T-helper 17 cell (primary cell): ENCODE measurements around the gene DMRTC2. TPM values are rescaled to one million over a fixed set of nuclear protein-coding genes. Genes with fewer than 3 reads are reported as not detected.

Experiments
- ATAC-seq: fragments of 150-1000 bp; cut with Tn5 transposase; 2 replicates; pipeline ENCODE4 v1.10.0; 2021; ENCODE audit warnings: mild to moderate bottlenecking, moderate library complexity
- DNase-seq, 3 donors: peaks; one replicate each; pipeline versions ENCODE4 v3.0.0 to v3.0.0-alpha.2; 2020 to 2021
- H3K9me3 ChIP-seq: one replicate; pipeline ENCODE4 v1.7.0; 2013; ENCODE audit warnings: low read length, mild to moderate bottlenecking; ENCODE audit not compliant: control insufficient read depth, poor library complexity, severe bottlenecking
- H3K27ac Mint-ChIP-seq: one replicate; pipeline ENCODE4 v1.8.0; 2022; ENCODE audit warnings: mild to moderate bottlenecking, moderate library complexity, mixed read lengths
- H3K27me3 Mint-ChIP-seq: one replicate; pipeline ENCODE4 v1.8.0; 2022; ENCODE audit warnings: mixed read lengths
- H3K36me3 Mint-ChIP-seq: one replicate; pipeline ENCODE4 v1.8.0; 2022; ENCODE audit warnings: low read depth, mixed read lengths
- H3K4me1 Mint-ChIP-seq: one replicate; pipeline ENCODE4 v1.8.0; 2022; ENCODE audit warnings: mild to moderate bottlenecking, mixed read lengths
- H3K4me3 Mint-ChIP-seq: one replicate; pipeline ENCODE4 v1.8.0; 2022; ENCODE audit warnings: mild to moderate bottlenecking, moderate library complexity, mixed read lengths
- total RNA-seq, 4 donors: library from RNA in 2 of 4; stranded (reverse) in 2 of 4; gene quantifications; one replicate each; pipeline ENCODE4 v1.2.3 and lab custom pipeline; 2022 to 2026

The DMRTC2 gene
- total RNA-seq, 2 donors from 2014 or later = not detected

DNA sequence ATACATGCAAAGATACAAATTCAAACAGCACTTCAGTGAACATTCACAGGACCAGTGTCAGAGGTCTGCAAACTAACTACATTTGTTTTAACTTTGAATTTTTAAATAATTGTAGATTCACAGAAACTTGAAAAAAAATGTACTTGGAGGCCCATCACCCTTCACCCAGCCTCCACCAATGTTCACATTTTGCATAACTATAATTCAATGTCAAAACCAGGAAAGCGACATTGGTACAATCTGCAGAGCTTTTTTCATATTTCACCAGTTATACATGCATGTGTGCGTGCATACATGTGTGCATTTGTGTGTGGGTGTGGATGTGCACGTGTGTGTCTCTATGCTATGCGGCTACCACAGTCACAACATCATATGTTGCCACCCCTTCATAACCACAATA lies 29.5 kb upstream of the DMRTC2 start:
- DNase-seq (no peak), ATAC-seq (no peak)
- Mint-ChIP-seq H3K27me3 (no peaks in the 10 kb centered on the region), H3K36me3 (no peaks in the 10 kb centered on the region), H3K27ac (no peak overlapping the region), H3K4me3 (no peak overlapping the region), H3K4me1 (peaks cover 3% of the 10 kb centered on the region)
- H3K9me3 ChIP-seq = no peaks in the 10 kb centered on the region

DNA sequence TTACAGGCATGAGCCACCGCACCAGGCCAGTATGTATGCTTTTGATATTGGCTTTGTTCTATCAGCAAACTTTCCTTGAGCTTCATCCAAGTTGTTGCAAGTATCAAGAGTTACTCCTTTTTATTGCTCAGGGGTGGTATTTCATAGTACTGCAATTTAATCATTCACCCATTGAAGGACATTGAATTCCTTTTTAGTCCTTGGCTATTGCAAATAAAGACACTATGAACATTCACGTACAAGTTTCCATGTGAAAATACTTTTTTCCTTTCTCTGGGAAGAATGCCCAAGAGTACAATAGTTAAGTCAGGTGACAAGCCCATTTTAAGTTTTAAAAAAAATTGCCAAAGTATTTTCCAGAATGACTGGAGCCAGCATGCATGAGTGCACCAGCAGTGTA lies 28.1 kb upstream of the DMRTC2 start:
- H3K27ac Mint-ChIP-seq = no peak overlapping the region
- ATAC-seq (no peak), DNase-seq (no peak)
- H3K27me3 Mint-ChIP-seq = peaks cover 12% of the 10 kb centered on the region
- H3K9me3 ChIP-seq = no peaks in the 10 kb centered on the region
- peaks cover 6% of the 10 kb centered on the region for H3K4me1 Mint-ChIP-seq
- no peak overlapping the region for H3K4me3 Mint-ChIP-seq
- H3K36me3 Mint-ChIP-seq = no peaks in the 10 kb centered on the region

DNA sequence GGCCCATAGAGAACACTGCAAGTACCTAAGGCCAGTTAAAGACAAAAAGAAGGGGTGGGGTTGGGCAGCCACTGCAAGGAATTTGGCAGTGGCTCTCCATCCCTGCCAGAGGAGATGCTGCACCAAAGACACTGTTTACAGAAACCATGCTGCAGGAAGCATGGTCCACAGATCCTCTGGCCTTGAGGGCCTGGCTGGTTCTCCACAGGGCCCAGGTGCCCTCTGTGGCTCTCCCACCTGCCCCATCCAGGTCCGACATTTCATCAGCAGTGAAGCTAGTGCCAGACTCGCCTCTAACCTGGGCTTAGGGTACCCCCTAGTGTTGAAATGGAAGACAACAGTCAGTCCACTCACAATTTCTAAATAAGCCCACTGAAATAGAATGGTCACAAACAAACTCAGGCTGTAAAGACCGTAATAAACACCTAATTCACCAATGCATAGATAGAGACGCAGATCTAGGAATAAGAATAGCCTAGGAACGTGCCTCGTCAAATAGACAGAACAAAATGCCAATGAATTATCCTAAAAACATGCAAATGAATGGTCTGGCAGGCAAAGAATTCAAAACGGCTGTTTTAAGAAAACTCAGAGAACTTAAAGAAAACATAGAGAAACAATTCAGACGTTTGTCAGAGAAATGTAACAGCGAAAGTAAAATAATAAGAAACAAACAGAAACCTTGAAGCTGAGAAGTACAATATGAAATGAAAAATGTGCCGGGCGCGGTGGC lies 23.7 kb upstream of the DMRTC2 start:
- Mint-ChIP-seq H3K36me3 (peaks cover 2% of the 10 kb centered on the region), H3K27ac (no peak overlapping the region), H3K4me3 (no peak overlapping the region), H3K4me1 (peaks cover 3% of the 10 kb centered on the region), H3K27me3 (peaks cover 33% of the 10 kb centered on the region)
- H3K9me3 ChIP-seq = no peaks in the 10 kb centered on the region
- DNase-seq (peak in 1 of 3 donors; percentile 26), ATAC-seq (peak; percentile 82)

DNA sequence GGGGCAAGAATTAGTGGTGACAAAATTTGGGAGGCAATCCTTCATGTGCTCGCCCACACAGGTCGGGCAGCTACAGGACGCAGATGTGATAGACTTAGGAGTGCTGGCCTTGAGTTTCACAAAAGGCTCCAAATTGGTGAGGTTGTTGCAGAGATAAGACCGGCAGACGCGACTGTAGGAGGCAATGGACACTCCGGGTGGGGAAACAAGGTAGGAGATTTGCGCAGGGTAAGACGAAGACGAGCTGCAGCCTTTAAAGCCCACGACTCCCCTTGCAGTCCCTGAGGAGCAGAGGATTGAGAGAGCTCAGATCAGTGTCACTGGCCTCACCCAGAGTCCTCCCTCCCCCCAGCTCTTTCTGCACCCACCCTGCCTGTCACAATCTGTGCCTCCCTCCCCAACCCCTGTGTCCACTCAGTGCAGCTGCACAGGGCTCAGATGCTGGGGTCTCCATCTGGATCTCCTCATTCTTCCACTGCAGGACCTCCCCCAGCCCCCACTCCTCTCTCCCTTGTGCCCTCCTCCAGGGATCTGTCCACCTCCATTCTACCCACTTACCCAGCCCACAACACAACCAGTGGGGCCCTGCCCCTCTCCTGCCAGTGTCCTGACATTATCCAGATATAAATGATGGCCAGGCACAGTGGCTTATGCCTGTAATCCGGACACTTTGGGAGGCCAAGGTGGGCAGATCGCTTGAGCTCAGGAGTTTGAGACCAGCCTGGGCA lies 6.7 kb upstream of the DMRTC2 start:
- ATAC-seq (no peak), DNase-seq (no peak)
- Mint-ChIP-seq H3K27me3 (peaks cover 37% of the 10 kb centered on the region), H3K27ac (no peak overlapping the region), H3K4me1 (peaks cover 2% of the 10 kb centered on the region), H3K36me3 (peaks cover 2% of the 10 kb centered on the region), H3K4me3 (no peak overlapping the region)
- H3K9me3 ChIP-seq = no peaks in the 10 kb centered on the region

DNA sequence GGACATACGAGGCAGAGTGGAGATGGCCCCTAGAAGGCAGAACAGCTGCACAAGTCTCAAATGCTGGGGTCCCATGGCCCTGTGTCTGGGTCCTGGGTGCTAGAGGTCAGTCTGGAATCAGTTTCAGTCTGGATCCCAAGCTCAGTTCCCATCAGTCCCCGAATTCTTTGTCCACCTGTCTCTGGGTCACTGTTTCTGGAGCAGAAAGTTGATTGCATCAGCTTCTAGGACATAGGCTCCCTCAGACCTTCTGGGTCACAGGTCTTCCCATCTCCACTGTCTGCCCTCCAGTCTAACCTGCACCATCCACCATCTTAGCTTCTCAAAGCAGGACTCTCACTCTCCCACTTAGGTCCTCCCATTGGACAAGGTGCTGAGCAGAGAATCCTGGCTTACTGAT lies 5.6 kb upstream of the DMRTC2 start:
- no peaks in the 10 kb centered on the region for H3K9me3 ChIP-seq
- peaks cover 35% of the 10 kb centered on the region for H3K27me3 Mint-ChIP-seq
- no peak overlapping the region for H3K27ac Mint-ChIP-seq
- H3K4me1 Mint-ChIP-seq = peaks cover 2% of the 10 kb centered on the region
- H3K4me3 Mint-ChIP-seq = no peak overlapping the region
- H3K36me3 Mint-ChIP-seq = peaks cover 2% of the 10 kb centered on the region
- DNase-seq (no peak), ATAC-seq (no peak)

DNA sequence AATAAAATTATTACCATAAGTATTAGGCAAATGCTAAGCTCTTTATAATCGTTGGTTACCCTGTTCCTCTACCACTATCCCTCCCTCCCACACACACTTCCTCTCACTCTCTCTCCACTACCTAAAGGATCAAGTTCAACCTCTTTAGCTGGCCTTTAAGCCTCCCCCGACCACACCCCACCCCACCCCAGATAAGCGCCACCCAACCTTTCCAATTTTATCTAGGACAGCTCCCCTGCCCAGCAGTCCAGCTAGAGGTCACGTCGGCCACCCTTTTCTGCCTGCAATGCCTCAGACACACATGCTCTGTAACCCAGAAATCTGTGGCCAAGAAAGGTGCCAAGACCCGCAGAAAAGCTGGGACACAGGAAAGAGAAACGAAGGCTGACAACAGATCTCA lies 1.5 kb upstream of the DMRTC2 start:
- DNase-seq = no peak
- H3K9me3 ChIP-seq = no peaks in the 10 kb centered on the region
- Mint-ChIP-seq H3K4me3 (no peak overlapping the region), H3K27me3 (peaks cover 8% of the 10 kb centered on the region), H3K36me3 (peaks cover 6% of the 10 kb centered on the region), H3K27ac (peak overlapping the region; percentile 35), H3K4me1 (no peaks in the 10 kb centered on the region)
- no peak for ATAC-seq

DNA sequence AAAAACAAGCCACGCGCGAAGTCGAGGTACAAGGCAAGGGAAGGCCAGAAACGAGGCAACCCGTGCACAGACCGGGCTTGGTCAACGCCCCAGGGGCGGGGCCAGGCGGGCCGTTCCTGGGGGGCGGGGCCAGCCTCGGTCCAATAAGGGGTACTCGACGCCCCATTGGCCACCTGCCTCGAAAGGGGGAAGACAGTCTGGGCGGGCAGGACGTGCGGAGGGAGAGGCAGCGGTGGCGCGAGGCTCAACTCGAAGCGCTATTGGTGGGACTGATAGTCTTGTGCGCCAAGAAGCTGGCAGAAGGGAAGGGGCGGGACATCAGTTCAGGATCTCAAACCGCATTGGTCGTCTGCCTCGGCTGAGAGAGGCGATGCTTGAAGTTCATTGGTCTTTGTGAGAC lies 241 bp upstream of the DMRTC2 start, which contains the start of gene LYPD4:
Gene LYPD4 (minus strand): TSS at position 83 of the 400 bp plus-strand sequence. CDS start 5,398 bp downstream, outside the sequence.
- DNase-seq (no peak), ATAC-seq (no peak)
- Mint-ChIP-seq H3K36me3 (peaks cover 6% of the 10 kb centered on the region), H3K27me3 (peaks cover 9% of the 10 kb centered on the region), H3K4me1 (no peaks in the 10 kb centered on the region), H3K27ac (peak within 1 kb of the TSS; percentile 35), H3K4me3 (no peak within 1 kb of the TSS)
- H3K9me3 ChIP-seq = no peaks in the 10 kb centered on the region

DNA sequence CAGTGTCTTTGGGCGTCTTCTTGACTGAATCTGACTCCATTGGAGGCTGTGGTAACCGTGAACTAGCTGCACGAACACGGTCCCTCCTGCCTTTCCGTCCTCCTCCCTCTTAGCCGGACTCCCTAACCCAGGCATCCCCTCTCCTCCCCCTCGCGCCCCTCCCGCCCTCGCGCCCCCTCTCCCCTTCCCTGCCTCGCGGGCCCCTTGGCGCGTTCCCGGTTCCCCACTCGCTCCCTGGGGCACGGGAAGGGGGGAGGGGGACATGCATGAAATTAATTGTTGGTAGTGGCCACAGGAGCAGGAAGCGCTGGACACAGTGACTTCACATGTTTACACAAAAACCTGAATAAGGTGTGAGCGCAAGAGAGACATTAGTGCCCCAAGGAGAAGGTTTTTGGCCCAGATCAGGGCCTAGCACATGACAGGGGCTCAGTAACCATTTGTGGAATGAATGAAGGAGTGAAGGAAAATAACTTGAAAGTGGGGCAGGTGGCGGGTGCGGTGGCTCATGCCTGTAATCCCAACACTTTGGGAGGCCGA lies 279 bp downstream of the DMRTC2 start:
- Mint-ChIP-seq H3K4me3 (no peak overlapping the region), H3K27ac (no peak overlapping the region), H3K36me3 (peaks cover 6% of the 10 kb centered on the region), H3K27me3 (peaks cover 9% of the 10 kb centered on the region), H3K4me1 (no peaks in the 10 kb centered on the region)
- H3K9me3 ChIP-seq = no peaks in the 10 kb centered on the region
- DNase-seq (no peak), ATAC-seq (no peak)

DNA sequence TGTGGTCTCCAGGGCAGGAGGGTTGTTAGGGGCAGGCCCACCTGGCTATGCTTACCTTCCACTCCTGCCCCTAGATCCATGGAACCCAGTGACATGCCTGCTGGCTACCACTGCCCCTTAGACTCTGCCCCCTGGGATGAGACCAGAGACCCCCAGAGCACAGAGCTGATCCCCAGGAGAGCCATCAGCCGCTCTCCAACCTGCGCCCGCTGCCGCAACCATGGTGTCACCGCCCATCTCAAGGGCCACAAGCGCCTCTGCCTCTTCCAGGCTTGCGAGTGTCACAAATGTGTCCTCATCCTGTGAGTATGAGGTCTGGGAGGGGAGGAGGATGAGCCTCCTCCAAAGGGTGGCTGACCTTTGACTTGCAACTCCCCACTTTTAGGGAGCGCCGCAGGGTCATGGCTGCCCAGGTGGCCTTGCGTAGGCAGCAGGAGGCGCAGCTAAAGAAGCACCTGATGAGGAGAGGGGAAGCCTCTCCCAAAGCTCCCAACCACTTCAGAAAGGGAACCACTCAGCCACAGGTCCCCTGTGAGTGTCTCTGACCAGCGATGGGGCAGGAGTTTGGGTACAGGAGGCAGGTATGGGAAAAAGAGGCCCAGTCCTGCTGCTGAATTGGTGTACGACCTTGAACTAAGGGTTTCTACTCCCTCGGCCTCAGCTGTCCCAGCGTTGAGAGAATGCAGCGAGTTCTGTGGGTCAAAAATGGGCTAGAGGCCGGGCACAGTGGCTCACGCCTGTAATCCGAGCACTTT lies 2.7 kb downstream of the DMRTC2 start:
- Mint-ChIP-seq H3K27me3 (peaks cover 28% of the 10 kb centered on the region), H3K27ac (no peak overlapping the region)

DNA sequence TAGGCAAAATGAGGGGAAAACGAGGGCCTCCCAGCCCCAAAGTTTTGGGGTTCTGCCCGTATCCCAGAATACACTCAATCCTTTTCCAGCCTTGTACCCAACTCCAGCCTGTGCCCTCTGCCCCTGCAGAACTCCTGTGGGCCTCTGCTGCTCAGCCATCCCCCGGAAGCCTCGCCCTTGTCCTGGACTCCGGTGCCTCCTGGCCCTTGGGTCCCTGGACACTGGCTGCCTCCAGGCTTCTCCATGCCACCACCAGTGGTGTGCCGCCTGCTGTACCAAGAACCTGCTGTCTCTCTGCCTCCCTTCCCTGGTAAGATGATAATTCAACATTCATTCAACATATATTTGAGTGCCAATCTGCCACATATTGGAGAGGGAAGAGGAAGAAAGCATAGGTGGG lies 3.8 kb downstream of the DMRTC2 start:
- no peaks in the 10 kb centered on the region for H3K9me3 ChIP-seq
- peaks cover 32% of the 10 kb centered on the region for H3K27me3 Mint-ChIP-seq
- no peak overlapping the region for H3K27ac Mint-ChIP-seq
- no peak overlapping the region for H3K4me3 Mint-ChIP-seq
- H3K36me3 Mint-ChIP-seq = peaks cover 6% of the 10 kb centered on the region
- DNase-seq (no peak), ATAC-seq (no peak)
- peaks cover 3% of the 10 kb centered on the region for H3K4me1 Mint-ChIP-seq

More for the DNA sequence above, 2.7 kb downstream of the DMRTC2 start:
- no peak for ATAC-seq
- no peak for DNase-seq
- Mint-ChIP-seq H3K36me3 (peaks cover 6% of the 10 kb centered on the region), H3K4me1 (peaks cover 2% of the 10 kb centered on the region), H3K4me3 (no peak overlapping the region)
- no peaks in the 10 kb centered on the region for H3K9me3 ChIP-seq

DNA sequence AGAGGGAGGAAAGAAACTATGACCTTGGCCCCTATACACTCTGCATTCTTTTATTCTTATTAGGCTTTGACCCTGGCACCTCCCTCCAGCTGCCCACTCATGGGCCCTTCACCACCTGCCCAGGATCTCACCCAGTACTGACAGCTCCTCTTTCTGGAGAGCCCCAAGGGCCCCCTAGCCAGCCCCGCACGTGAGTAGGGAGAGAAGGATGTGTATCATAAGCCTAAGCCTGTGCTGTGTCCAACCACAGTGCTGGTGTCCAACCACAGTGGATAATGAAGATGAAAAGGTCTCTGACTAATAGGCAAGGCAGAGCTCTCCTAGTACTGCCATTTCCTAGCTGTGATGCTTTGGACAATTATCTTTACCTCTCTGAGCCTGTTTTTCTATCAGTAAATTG lies 4.2 kb downstream of the DMRTC2 start:
- ATAC-seq = no peak
- H3K27me3 Mint-ChIP-seq = peaks cover 35% of the 10 kb centered on the region

DNA sequence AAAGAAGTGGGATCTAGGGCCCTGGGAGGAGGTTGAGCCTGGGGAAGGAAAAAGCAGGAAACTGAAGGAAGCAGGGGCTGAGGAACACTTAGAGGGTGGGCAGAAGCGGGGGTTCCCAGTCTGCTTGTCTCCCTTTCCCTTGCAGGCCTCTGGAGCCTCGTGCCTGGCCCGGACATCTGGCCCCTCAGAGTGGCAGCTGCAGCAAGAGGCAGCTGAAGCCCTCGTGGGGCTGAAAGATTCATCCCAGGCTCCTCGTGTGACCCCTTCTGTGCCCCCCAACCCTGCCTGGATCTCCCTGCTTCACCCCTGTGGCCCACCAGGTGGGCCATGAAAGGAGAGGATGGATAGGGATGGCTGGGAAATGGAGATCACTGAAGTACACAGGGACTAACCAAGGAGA lies 5.5 kb downstream of the DMRTC2 start:
- no peak for ATAC-seq
- no peak for DNase-seq
- no peak overlapping the region for H3K4me3 Mint-ChIP-seq
- peaks cover 7% of the 10 kb centered on the region for H3K4me1 Mint-ChIP-seq
- peaks cover 6% of the 10 kb centered on the region for H3K36me3 Mint-ChIP-seq
- H3K27ac Mint-ChIP-seq = no peak overlapping the region
- H3K27me3 Mint-ChIP-seq = peaks cover 46% of the 10 kb centered on the region
- no peaks in the 10 kb centered on the region for H3K9me3 ChIP-seq

More for the DNA sequence above, 4.2 kb downstream of the DMRTC2 start:
- Mint-ChIP-seq H3K4me1 (peaks cover 4% of the 10 kb centered on the region), H3K27ac (no peak overlapping the region), H3K4me3 (no peak overlapping the region), H3K36me3 (peaks cover 6% of the 10 kb centered on the region)
- H3K9me3 ChIP-seq = no peaks in the 10 kb centered on the region
- DNase-seq = no peak

DNA sequence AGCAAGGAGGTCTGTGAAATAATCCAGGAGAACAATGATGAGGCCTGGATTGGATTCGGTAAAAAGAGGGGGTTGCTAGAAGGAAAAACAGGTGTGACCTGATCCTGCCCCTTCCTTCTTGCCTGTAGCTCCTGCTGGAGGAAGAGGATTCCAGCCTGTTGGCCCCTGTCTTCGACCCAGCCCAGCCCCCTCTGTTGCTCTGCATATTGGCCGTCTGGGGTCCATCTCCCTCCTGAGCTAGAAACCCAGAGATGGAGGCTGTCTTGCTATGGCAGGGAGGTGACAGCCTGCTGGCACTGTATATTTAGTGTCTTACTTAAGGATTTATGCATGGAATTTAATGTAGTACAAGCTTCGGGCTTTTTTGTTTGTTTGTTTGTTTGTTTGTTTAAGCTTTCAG lies 6.6 kb downstream of the DMRTC2 start:
- peaks cover 46% of the 10 kb centered on the region for H3K27me3 Mint-ChIP-seq
- no peak overlapping the region for H3K4me3 Mint-ChIP-seq
- H3K9me3 ChIP-seq = no peaks in the 10 kb centered on the region
- no peaks in the 10 kb centered on the region for H3K36me3 Mint-ChIP-seq
- DNase-seq (no peak), ATAC-seq (no peak)
- no peak overlapping the region for H3K27ac Mint-ChIP-seq
- peaks cover 7% of the 10 kb centered on the region for H3K4me1 Mint-ChIP-seq
